ENCODE data around the gene HSPA1L. TPM values are rescaled to one million over a fixed set of nuclear protein-coding genes. Genes with fewer than 3 reads are reported as not detected.

Gene HSPA1L
- total RNA-seq, 1 experiment from 2014 or later, result 1.2 TPM

DNA sequence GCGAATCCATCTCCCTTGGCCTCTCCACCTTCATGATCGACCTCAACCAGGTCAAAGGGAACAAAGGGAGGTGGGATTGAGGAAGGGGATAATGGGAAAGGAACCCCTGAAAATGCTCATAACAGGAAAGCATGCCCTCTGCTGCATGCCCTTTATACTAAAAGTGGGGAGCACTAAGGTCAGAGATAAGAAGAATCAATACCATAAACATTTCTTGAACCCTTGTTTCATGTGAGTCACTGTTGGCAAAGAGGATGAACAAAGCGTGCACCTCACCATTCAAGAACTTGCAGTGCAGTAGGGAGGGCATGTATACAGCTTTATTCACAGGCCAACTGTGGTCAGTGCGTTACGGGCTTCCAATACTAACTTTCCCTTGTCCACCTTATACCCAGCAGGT, 54.3 kb downstream of the HSPA1L start (continued):
- TF ChIP-seq HMGXB4 (CRISPR knock-in tag; IDR thresholded peaks at IDR 0.05) (no peak), RORB (CRISPR knock-in tag; IDR thresholded peaks at IDR 0.05) (no peak), ZNF232 (CRISPR knock-in tag; IDR thresholded peaks at IDR 0.05) (no peak), MYBL2 (CRISPR knock-in tag; IDR thresholded peaks at IDR 0.05) (no peak), SMAD3 (CRISPR knock-in tag; IDR thresholded peaks at IDR 0.05; ENCODE audit: borderline replicate concordance) (no peak), KAT7 (CRISPR knock-in tag; IDR thresholded peaks at IDR 0.05; ENCODE audit: borderline replicate concordance) (no peak), USF1 (CRISPR knock-in tag; IDR thresholded peaks at IDR 0.05) (no peak)
- TF ChIP-seq, protein P1, sequence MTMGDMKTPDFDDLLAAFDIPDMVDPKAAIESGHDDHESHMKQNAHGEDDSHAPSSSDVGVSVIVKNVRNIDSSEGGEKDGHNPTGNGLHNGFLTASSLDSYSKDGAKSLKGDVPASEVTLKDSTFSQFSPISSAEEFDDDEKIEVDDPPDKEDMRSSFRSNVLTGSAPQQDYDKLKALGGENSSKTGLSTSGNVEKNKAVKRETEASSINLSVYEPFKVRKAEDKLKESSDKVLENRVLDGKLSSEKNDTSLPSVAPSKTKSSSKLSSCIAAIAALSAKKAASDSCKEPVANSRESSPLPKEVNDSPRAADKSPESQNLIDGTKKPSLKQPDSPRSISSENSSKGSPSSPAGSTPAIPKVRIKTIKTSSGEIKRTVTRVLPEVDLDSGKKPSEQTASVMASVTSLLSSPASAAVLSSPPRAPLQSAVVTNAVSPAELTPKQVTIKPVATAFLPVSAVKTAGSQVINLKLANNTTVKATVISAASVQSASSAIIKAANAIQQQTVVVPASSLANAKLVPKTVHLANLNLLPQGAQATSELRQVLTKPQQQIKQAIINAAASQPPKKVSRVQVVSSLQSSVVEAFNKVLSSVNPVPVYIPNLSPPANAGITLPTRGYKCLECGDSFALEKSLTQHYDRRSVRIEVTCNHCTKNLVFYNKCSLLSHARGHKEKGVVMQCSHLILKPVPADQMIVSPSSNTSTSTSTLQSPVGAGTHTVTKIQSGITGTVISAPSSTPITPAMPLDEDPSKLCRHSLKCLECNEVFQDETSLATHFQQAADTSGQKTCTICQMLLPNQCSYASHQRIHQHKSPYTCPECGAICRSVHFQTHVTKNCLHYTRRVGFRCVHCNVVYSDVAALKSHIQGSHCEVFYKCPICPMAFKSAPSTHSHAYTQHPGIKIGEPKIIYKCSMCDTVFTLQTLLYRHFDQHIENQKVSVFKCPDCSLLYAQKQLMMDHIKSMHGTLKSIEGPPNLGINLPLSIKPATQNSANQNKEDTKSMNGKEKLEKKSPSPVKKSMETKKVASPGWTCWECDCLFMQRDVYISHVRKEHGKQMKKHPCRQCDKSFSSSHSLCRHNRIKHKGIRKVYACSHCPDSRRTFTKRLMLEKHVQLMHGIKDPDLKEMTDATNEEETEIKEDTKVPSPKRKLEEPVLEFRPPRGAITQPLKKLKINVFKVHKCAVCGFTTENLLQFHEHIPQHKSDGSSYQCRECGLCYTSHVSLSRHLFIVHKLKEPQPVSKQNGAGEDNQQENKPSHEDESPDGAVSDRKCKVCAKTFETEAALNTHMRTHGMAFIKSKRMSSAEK (CRISPR knock-in tag; IDR thresholded peaks at IDR 0.05; ENCODE audit: borderline replicate concordance), result no peak

Other genes starting within 250 kb of the HSPA1L start
- 0.46 to 1.2 TPM (median 0.87 TPM) in 3 replicates for gene LTA, start 243.0 kb downstream of the HSPA1L start, total RNA-seq (2021)
- gene TNF, start 239.7 kb downstream of the HSPA1L start, total RNA-seq (2021), result 0.23 to 0.46 TPM (median 0.31 TPM) in 3 replicates
- 1.0 to 1.5 TPM (median 1.3 TPM) in 3 replicates for gene LTB, start 232.9 kb downstream of the HSPA1L start, total RNA-seq (2021)
- gene LST1, start 229.0 kb downstream of the HSPA1L start, total RNA-seq (2021), result 0.34 to 0.66 TPM in 2 of 3 replicates, not detected in the other
- not detected in 3 replicates for gene NCR3, start 222.3 kb downstream of the HSPA1L start, total RNA-seq (2021)
- gene AIF1, start 200.0 kb downstream of the HSPA1L start, total RNA-seq (2021), result 5.4 to 8.5 TPM (median 7.1 TPM) in 3 replicates
- 372 to 381 TPM (median 373 TPM) in 3 replicates for gene PRRC2A, start 194.6 kb downstream of the HSPA1L start, total RNA-seq (2021)
- gene BAG6, start 162.6 kb downstream of the HSPA1L start, total RNA-seq (2021), result 366 to 410 TPM (median 396 TPM) in 3 replicates
- gene APOM, start 159.4 kb downstream of the HSPA1L start, total RNA-seq (2021), result 3.5 to 4.6 TPM (median 4.3 TPM) in 3 replicates
- 14.0 to 16.3 TPM (median 14.3 TPM) in 3 replicates for gene C6orf47, start 154.5 kb downstream of the HSPA1L start, total RNA-seq (2021)
- 24.3 to 29.1 TPM (median 26.4 TPM) in 3 replicates for gene GPANK1, start 150.3 kb downstream of the HSPA1L start, total RNA-seq (2021)
- gene CSNK2B, start 149.2 kb downstream of the HSPA1L start, total RNA-seq (2021), result 153 to 183 TPM (median 161 TPM) in 3 replicates
- gene LY6G5B, start 145.3 kb downstream of the HSPA1L start, total RNA-seq (2021), result 10.7 to 15.7 TPM (median 11.0 TPM) in 3 replicates
- gene LY6G5C, start 134.2 kb downstream of the HSPA1L start, total RNA-seq (2021), result 0.98 to 1.6 TPM (median 1.0 TPM) in 3 replicates
- 28.6 to 30.3 TPM (median 29.8 TPM) in 3 replicates for gene ABHD16A, start 112.0 kb downstream of the HSPA1L start, total RNA-seq (2021)
- gene LY6G6F, start 108.4 kb downstream of the HSPA1L start, total RNA-seq (2021), result not detected in 3 replicates
- not detected in 3 replicates for gene LY6G6D, start 99.9 kb downstream of the HSPA1L start, total RNA-seq (2021)
- gene LY6G6C, start 93.5 kb downstream of the HSPA1L start, total RNA-seq (2021), result 0.21 to 0.35 TPM in 2 of 3 replicates, not detected in the other
- 0.09 to 0.11 TPM (median 0.11 TPM) in 3 replicates for gene MPIG6B, start 91.9 kb downstream of the HSPA1L start, total RNA-seq (2021)
- 62.2 to 67.3 TPM (median 65.8 TPM) in 3 replicates for gene DDAH2, start 86.0 kb downstream of the HSPA1L start, total RNA-seq (2021)
- gene CLIC1, start 78.8 kb downstream of the HSPA1L start, total RNA-seq (2021), result 229 to 244 TPM (median 230 TPM) in 3 replicates
- gene MSH5, start 75.3 kb downstream of the HSPA1L start, total RNA-seq (2021), result 43.1 to 62.3 TPM (median 56.1 TPM) in 3 replicates
- 13.3 to 16.9 TPM (median 13.7 TPM) in 3 replicates for gene SAPCD1, start 52.6 kb downstream of the HSPA1L start, total RNA-seq (2021)
- 1.2 to 1.8 TPM (median 1.4 TPM) in 3 replicates for gene VWA7, start 38.0 kb downstream of the HSPA1L start, total RNA-seq (2021)
- gene VARS1, start 19.5 kb downstream of the HSPA1L start, total RNA-seq (2021), result 147 to 177 TPM (median 161 TPM) in 3 replicates
- gene LSM2, start 8.3 kb downstream of the HSPA1L start, total RNA-seq (2021), result 104 to 121 TPM (median 119 TPM) in 3 replicates
- gene HSPA1A, start 260 bp upstream of the HSPA1L start, total RNA-seq (2021), result 57.2 to 80.1 TPM (median 75.8 TPM) in 3 replicates
- gene HSPA1B, start 12.5 kb upstream of the HSPA1L start, total RNA-seq (2021), result 75.3 to 105 TPM (median 96.4 TPM) in 3 replicates
- gene NEU1, start 47.5 kb upstream of the HSPA1L start, total RNA-seq (2021), result 42.6 to 44.8 TPM (median 42.8 TPM) in 3 replicates
- gene SLC44A4, start 63.7 kb upstream of the HSPA1L start, total RNA-seq (2021), result 3.1 to 3.5 TPM (median 3.5 TPM) in 3 replicates
- gene EHMT2, start 82.4 kb upstream of the HSPA1L start, total RNA-seq (2021), result 137 to 169 TPM (median 168 TPM) in 3 replicates
- gene ZBTB12, start 86.8 kb upstream of the HSPA1L start, total RNA-seq (2021), result 24.0 to 46.2 TPM (median 44.1 TPM) in 3 replicates
- gene C2, start 112.4 kb upstream of the HSPA1L start, total RNA-seq (2021), result 1.3 TPM in 3 replicates
- gene CFB, start 130.8 kb upstream of the HSPA1L start, total RNA-seq (2021), result 1.4 to 2.7 TPM (median 1.4 TPM) in 3 replicates
- gene NELFE, start 143.7 kb upstream of the HSPA1L start, total RNA-seq (2021), result 73.8 to 88.7 TPM (median 79.0 TPM) in 3 replicates
- gene SKIC2, start 143.9 kb upstream of the HSPA1L start, total RNA-seq (2021), result 80.0 to 84.0 TPM (median 81.8 TPM) in 3 replicates
- 13.8 to 16.5 TPM (median 15.7 TPM) in 3 replicates for gene DXO, start 156.9 kb upstream of the HSPA1L start, total RNA-seq (2021)
- 3.8 to 5.2 TPM (median 4.2 TPM) in 3 replicates for gene C4A, start 166.8 kb upstream of the HSPA1L start, total RNA-seq (2021)
- gene C4B, start 199.5 kb upstream of the HSPA1L start, total RNA-seq (2021), result 3.7 to 5.1 TPM (median 5.0 TPM) in 3 replicates
- gene CYP21A2, start 223.1 kb upstream of the HSPA1L start, total RNA-seq (2021), result 1.2 to 1.5 TPM (median 1.4 TPM) in 3 replicates